ENCODE data around the gene AURKAIP1.

AURKAIP1 gene

DNA sequence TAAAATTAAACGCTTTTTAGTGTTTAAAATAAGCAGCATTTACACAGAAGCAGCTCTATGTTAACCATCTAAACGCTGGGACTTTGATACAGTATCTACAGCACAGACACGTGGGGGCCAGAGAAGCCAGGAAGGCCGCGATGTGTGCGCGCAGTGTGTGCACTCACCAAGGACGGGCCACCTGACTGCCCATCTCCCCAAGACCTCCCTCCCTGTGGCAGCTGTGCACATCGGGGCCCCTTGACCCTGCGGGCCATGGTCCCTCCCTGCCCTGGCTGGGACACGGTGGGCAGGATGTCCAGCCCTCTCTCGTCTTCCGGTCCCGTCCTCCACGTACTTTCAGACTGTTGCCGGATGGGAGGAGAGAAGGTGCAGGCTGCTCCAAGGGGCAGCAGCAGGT lies 39.7 kb downstream of the AURKAIP1 start:
- DNase-seq, result no peak

DNA sequence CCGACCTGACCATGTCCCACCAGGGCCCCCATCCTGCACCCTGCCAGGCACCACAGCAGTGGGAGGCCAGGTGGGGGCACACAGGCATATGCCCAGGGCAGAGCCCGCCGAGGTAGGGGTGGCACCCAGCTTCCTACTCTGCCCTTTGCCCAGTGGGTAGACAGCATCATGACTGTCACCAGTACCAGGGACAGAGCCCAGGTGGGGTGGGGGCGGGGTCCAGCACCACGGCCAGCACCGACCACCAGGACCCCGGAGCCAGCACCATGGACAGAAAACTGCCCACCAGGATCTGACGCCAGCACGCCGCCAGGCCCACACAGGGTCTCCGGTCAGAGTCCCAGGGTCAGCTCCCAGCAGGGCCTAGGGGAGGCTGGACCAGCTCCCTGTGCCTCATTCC lies 40.2 kb downstream of the AURKAIP1 start:
- DNase-seq, result no peak

GRCh38 chr1:1333551-1334241 lies 41.3 kb downstream of the AURKAIP1 start:
- DNase-seq, result peak in 1 of 58 donors; percentile 28

DNA sequence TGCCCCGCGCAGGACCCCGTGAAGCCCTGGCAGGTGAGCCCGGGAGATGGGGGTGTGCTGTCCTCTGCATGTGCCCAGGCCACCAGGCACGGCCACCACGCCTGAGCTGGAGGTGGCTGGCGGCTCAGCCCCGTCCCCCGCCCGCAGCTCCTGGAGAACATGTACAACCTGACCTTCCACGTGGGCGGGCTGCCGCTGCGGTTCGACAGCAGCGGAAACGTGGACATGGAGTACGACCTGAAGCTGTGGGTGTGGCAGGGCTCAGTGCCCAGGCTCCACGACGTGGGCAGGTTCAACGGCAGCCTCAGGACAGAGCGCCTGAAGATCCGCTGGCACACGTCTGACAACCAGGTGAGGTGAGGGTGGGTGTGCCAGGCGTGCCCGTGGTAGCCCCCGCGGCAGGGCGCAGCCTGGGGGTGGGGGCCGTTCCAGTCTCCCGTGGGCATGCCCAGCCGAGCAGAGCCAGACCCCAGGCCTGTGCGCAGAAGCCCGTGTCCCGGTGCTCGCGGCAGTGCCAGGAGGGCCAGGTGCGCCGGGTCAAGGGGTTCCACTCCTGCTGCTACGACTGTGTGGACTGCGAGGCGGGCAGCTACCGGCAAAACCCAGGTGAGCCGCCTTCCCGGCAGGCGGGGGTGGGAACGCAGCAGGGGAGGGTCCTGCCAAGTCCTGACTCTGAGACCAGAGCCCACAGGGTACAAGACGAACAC lies 42.1 kb downstream of the AURKAIP1 start:
- peak in 1 of 58 donors; percentile 26 for DNase-seq

- no peak for DNase-seq
Observed at GRCh38 chr1:1332031-1332755, 42.8 kb downstream of the AURKAIP1 start.

GRCh38 chr1:1331068-1331965 lies 43.7 kb downstream of the AURKAIP1 start, which contains the start of gene TAS1R3:
TSS of gene TAS1R3 (plus strand) at chr1:1331280. CDS start at chr1:1331346, 66 bp downstream.
- DNase-seq, result no peak

DNA sequence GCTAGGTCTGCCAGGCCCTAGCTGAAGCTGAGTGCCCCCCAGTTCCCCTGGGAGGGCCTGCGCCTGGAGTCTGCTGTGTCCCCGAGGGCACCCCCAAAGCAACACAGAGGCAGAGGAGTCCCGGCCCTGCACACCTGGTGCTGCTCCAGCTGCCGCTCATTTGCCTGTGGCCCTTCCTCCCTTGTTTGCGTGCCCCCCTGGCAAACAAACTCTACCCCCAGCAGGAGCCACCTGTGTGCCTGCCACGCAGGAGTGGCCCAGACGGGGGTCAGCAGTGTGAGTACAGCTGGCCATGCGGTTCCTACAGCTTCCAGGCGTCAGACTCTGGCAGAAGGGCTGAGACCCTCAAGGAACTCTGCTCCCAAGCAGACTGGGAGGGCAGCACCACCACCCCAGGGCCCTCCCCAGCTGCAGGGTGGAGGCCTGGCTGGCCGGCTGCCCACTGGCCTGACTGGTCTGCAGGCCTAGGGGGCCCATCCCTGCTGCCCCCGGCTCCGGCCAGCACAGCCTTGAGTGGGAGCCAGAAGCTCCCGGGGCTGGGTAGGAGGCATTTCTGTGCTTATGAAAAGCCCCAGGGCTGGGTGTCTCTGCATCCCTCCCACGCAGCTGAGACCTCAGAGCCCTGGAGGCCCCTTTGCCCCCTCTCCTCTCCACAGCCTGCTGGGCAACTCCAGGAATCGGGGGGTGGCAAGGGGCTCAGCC lies 44.5 kb downstream of the AURKAIP1 start:
- DNase-seq, result no peak

DNA sequence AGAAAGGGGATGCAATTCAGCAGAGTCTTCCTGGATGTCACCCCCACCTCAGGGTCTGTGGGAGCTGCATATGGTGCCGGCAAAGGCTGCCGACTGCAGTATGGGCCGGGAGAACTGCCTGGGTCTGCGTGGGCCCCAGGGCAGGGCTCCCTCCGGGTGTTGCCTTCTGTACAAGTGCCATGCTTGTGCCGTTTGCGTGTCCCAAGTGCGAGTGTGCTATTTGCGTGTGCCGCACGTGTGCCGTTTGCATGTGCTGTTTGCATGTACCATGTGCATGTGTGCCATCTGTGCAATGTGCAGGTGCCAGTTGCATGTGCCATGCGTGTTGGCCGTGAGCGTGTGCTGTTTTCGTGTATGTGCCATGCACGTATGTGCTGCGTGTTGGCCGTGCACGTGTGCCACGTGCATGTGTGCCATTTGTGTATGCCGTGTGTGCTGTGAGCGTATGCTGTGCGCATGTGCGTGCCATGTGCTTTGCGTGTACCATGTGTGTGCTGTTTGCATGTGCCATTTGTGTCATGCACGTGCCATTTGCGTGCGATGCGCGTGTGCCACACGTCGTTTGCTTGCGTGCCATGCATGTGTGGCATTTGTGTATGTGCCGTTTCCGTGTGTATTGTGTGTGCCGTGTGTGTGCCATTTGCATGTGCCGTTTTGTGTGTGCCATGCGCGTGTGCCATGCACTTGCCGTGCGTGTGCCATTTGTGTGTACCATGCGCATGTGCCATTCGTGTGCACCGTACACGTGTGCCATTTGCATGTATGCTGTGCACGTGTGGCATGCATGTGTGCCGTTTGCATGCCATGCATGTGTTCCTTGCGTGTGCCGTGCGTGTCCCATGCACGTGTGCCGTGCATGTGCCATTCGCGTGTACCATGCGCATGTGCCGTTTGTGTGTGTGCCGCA lies 45.5 kb downstream of the AURKAIP1 start:
- no peak for DNase-seq

- no peak for DNase-seq
Observed at GRCh38 chr1:1328254-1328653, 46.8 kb downstream of the AURKAIP1 start.

- DNase-seq, result no peak
Observed at GRCh38 chr1:1327291-1327690, 47.7 kb downstream of the AURKAIP1 start.

GRCh38 chr1:1326075-1326605 lies 48.9 kb downstream of the AURKAIP1 start:
- no peak for DNase-seq

DNA sequence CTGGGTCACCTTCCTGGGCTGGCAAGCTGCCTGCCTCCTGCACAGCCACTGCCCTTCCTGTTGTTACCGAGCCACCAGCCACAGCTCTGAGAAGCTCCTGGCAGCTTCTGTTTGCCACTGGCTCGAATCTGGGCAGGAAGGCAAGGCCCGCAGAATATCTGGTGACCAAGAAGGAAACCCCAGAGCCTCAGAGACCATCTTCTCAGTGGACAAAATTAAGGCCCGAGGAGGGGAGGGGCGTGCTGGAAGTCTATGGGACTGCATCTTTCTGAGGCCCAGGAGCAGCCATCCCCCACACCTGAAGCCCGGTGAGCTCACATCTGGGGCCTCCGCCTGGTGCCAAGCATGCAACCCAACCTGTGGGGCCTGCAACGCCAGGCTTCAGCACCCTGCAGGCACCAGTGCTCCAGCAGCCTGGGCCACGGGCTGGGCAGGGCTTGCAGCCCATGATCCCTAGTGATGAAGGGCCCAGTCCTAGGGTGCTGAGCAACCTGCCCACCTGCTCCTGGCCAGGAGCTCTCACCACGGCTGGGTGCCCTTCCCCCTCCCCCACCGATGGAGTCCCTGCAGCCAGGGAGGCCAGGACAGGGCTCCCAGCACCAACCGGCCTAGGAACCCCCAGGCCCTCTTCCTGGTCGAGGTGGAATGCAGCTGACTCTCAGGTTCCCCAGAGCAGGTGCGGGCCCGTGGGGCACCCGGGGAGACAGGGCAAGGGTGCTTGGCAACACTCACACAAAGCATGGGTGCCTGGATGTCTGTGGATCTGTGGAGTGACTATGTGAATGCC lies 49.5 kb downstream of the AURKAIP1 start:
- no peak for DNase-seq

GRCh38 chr1:1324524-1325287 lies 50.3 kb downstream of the AURKAIP1 start, which contains the start of the genes CPTP and INTS11:
TSS of gene CPTP (plus strand) at chr1:1324802. CDS start at chr1:1326911, 2,109 bp downstream.
TSS of gene INTS11 (minus strand) at chr1:1324660. CDS start at chr1:1324608, 52 bp downstream.
- DNase-seq, result peak in 57 of 58 donors; percentile 43 to 92 (median 87)

DNA sequence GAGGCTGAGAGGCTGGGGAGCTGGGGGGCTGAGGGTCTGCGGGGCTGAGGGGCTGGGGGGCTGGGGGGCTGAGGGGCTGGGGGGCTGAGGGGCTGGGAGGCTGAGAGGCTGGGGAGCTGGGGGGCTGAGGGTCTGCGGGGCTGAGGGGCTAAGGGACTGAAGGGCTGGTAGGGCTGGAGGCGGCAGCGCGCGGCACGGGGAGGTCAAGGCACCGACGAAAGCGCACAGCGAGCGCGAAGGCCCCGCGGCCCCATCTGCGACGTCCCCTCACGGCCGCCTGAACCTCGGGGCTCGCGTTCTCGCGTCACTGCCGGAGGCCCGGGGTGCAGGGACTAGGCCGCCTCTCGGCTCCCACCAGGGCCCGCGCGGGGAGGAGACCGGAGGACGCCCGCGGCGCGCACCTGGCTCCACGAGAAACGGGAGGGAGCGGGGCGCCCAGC lies 50.9 kb downstream of the AURKAIP1 start:
- no peak for DNase-seq

All from anterior cingulate cortex (tissue), 58 donors.